ENCODE measurements around the gene APOO.

GRCh38 chrX:23904096-23904495 is 3.6 kb downstream of the APOO start:
- TF ChIP-seq CTCF (optimal IDR thresholded peaks at IDR 0.05 in 1 of 3, IDR thresholded peaks at IDR 0.05 in 1 of 3, conservative IDR thresholded peaks at IDR 0.05 in 1 of 3; ENCODE audit: extremely low read depth in 1 of 3, insufficient read depth in 2 of 3, low read length in 3 of 3) (no peak), EZH2 (IDR thresholded peaks at IDR 0.05; ENCODE audit: low read length) (no peak)
